Muscle layer of colon (tissue), 2 donors: ENCODE measurements around the gene UBE3D.
A peak's percentile ranks its signal among the peaks of the same experiment; 100 is the strongest.

Experiments
- H3K27ac ChIP-seq: one replicate; pipeline ENCODE4 v1.7.0; 2013; ENCODE audit warnings: low read depth, mild to moderate bottlenecking, low read length, moderate library complexity
- H3K27me3 ChIP-seq, 2 donors: one replicate each; pipeline ENCODE4 v1.7.0; 2013; ENCODE audit warnings: low read length in 2 of 2, mild to moderate bottlenecking in 2 of 2; ENCODE audit not compliant: insufficient read depth in 2 of 2, control insufficient read depth in 1 of 2
- H3K36me3 ChIP-seq: one replicate; pipeline ENCODE4 v1.7.0; 2013; ENCODE audit warnings: mild to moderate bottlenecking, low read length; ENCODE audit not compliant: insufficient read depth
- H3K4me1 ChIP-seq: one replicate; pipeline ENCODE4 v1.7.0; 2013; ENCODE audit warnings: mild to moderate bottlenecking, low read length; ENCODE audit not compliant: insufficient read depth
- H3K4me3 ChIP-seq, 2 donors: one replicate each; pipeline ENCODE4 v1.7.0; 2013; ENCODE audit warnings: low read length in 2 of 2, low read depth in 1 of 2, mild to moderate bottlenecking in 1 of 2, moderate library complexity in 1 of 2
- H3K9ac ChIP-seq: one replicate; pipeline ENCODE4 v1.7.0; 2013; ENCODE audit warnings: low read length
- H3K9me3 ChIP-seq: one replicate; pipeline ENCODE4 v1.7.0; 2013; ENCODE audit warnings: mild to moderate bottlenecking, low read length
- donor health status: abdominal sarcoma.
- donor health status: Adenocarcinoma of cecum.

Gene UBE3D

GRCh38 chr6:83065511-83066192, at the start of gene UBE3D:
Gene UBE3D, minus strand, starts transcription at chr6:83065841. Its CDS starts 123 bp downstream, at chr6:83065718.
- Histone ChIP-seq H3K4me1 (peaks cover 24% of the 10 kb centered on the region), H3K27me3 (no peaks in the 10 kb centered on the region), H3K9me3 (no peaks in the 10 kb centered on the region), H3K9ac (peak within 1 kb of the TSS; percentile 92), H3K27ac (peak within 1 kb of the TSS; percentile 61), H3K36me3 (no peaks in the 10 kb centered on the region), H3K4me3 (peak within 1 kb of the TSS; percentile 87 to 88)

GRCh38 chr6:83114164-83114563, 48.5 kb upstream of the UBE3D start:
- H3K27ac ChIP-seq = no peak overlapping the region

GRCh38 chr6:83113258-83113657, 47.6 kb upstream of the UBE3D start:
- Histone ChIP-seq H3K9ac (no peak overlapping the region), H3K4me1 (no peaks in the 10 kb centered on the region), H3K36me3 (no peaks in the 10 kb centered on the region), H3K27ac (no peak overlapping the region), H3K27me3 (no peaks in the 10 kb centered on the region), H3K4me3 (no peak overlapping the region), H3K9me3 (no peaks in the 10 kb centered on the region)

More at GRCh38 chr6:83114164-83114563, 48.5 kb upstream of the UBE3D start:
- Histone ChIP-seq H3K4me3 (no peak overlapping the region), H3K36me3 (peaks cover 6% of the 10 kb centered on the region), H3K4me1 (no peaks in the 10 kb centered on the region), H3K27me3 (no peaks in the 10 kb centered on the region), H3K9ac (no peak overlapping the region), H3K9me3 (no peaks in the 10 kb centered on the region)

DNA sequence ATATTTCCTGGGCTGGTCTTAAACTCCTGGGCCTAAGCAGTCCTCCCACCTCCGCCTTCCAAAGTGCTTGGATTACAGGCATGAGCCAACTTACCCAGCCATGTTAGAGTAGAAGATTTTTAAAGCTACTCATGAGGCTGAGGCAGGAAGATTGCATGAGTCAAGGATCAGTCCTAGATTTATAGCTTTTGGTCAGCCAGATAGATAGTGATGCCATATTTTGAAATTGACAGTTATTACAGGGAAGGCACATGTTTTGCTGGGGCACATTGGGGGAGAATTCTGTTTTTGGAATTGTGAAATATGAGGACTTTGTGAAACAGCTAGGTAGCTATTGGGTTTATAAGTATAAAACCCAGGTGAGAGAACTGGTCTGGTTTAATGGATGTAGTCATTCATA, 42.7 kb upstream of the UBE3D start:
- Histone ChIP-seq H3K36me3 (peaks cover 4% of the 10 kb centered on the region), H3K27ac (no peak overlapping the region), H3K4me3 (no peak overlapping the region), H3K9me3 (no peaks in the 10 kb centered on the region), H3K9ac (no peak overlapping the region), H3K27me3 (no peaks in the 10 kb centered on the region), H3K4me1 (no peaks in the 10 kb centered on the region)

DNA sequence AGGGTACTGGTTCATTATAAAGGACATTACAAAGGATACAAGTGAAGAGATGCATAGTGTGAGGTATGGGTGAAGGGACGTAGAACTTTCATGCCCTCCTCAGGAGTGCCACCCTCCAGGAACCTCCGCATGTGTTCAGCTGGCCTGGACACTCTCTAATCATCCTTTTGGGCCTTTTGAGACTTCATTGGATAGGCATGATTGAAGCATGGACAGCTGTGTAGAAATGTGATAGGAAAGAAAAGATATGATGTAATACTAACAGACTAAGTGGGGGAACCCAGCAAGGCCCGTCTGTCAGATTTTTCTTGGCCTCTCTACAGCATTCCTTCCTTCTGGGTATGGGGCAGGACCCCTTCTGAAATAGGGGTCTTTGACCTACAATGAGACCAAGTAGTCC, 32.9 kb upstream of the UBE3D start:
- Histone ChIP-seq H3K36me3 (peaks cover 3% of the 10 kb centered on the region), H3K4me3 (no peak overlapping the region), H3K9ac (no peak overlapping the region), H3K9me3 (no peaks in the 10 kb centered on the region), H3K27ac (no peak overlapping the region), H3K4me1 (peaks cover 6% of the 10 kb centered on the region), H3K27me3 (no peaks in the 10 kb centered on the region)

GRCh38 chr6:83097675-83098074, 32.0 kb upstream of the UBE3D start:
- Histone ChIP-seq H3K9ac (no peak overlapping the region), H3K4me1 (peaks cover 6% of the 10 kb centered on the region), H3K36me3 (no peaks in the 10 kb centered on the region), H3K9me3 (no peaks in the 10 kb centered on the region), H3K4me3 (no peak overlapping the region), H3K27me3 (no peaks in the 10 kb centered on the region), H3K27ac (no peak overlapping the region)

DNA sequence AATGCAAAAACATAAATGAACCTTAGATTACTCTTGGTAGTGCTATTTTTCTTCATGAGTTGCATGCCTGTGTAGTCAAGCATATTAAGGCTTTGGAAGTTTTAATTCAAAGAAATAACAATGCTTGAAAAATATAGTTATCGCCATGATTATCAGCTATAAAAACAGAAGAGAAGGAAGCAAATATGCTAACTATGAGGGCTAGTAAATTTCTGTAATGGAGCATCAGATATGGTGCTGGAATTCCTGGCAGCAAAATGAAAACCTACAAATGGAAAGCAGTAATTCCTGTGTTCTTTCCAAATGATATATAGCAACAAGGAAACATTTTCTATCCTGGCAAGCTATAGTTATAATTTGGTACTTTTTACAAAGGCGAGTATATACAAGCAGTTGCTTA, 31.6 kb upstream of the UBE3D start:
- Histone ChIP-seq H3K4me3 (no peak overlapping the region), H3K27ac (no peak overlapping the region), H3K27me3 (no peaks in the 10 kb centered on the region), H3K9me3 (no peaks in the 10 kb centered on the region), H3K9ac (no peak overlapping the region), H3K36me3 (no peaks in the 10 kb centered on the region), H3K4me1 (peaks cover 7% of the 10 kb centered on the region)

DNA sequence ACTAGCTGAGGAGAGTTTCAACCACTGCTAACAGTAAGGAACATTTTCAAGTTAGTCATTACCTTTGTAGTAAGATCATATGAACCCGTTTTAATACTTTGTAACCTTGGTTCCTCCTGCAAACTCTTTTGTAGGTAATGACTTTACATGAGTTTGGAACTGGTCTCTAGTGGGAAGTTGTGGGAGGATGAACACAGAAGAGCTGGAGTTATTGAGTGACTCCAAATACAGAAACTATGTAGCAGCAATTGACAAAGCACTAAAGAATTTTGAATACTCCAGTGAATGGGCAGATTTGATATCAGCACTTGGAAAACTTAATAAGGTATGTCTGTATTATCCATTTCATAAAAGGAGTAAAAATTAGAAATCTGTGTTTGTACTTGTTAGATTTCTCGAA, 31.1 kb upstream of the UBE3D start:
- H3K27ac ChIP-seq = no peak overlapping the region
- H3K36me3 ChIP-seq = no peaks in the 10 kb centered on the region
- H3K4me1 ChIP-seq = peaks cover 11% of the 10 kb centered on the region
- no peaks in the 10 kb centered on the region for H3K9me3 ChIP-seq
- no peak overlapping the region for H3K9ac ChIP-seq
- H3K27me3 ChIP-seq = no peaks in the 10 kb centered on the region
- H3K4me3 ChIP-seq = no peak overlapping the region

GRCh38 chr6:83092756-83093399, 27.2 kb upstream of the UBE3D start:
- Histone ChIP-seq H3K27ac (no peak overlapping the region), H3K27me3 (no peaks in the 10 kb centered on the region), H3K36me3 (no peaks in the 10 kb centered on the region), H3K9ac (no peak overlapping the region), H3K4me1 (peaks cover 15% of the 10 kb centered on the region), H3K4me3 (no peak overlapping the region), H3K9me3 (no peaks in the 10 kb centered on the region)

DNA sequence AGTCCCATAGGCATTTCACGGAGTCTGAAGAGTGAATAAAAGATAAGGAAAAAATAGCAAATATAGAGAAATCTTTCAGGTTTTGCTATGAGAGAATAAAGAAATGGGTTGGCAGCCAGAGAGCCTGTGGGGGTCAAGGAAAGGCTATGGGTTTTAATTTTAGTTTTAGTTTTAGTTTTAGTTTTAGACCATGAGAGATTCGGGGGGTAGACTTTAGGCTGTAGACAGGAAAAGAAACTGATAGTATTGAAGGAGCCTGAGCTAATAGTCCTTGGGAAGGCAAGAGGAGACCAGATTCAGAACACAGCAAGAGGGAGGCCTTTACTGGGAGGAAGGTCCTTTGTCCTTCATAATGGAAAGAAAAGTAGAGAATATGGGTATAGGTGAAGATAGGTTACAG, 21.1 kb upstream of the UBE3D start:
- Histone ChIP-seq H3K27me3 (no peaks in the 10 kb centered on the region), H3K9ac (no peak overlapping the region), H3K4me3 (no peak overlapping the region), H3K36me3 (no peaks in the 10 kb centered on the region), H3K9me3 (no peaks in the 10 kb centered on the region), H3K4me1 (peaks cover 3% of the 10 kb centered on the region), H3K27ac (no peak overlapping the region)

- H3K27me3 ChIP-seq = no peaks in the 10 kb centered on the region
- H3K4me3 ChIP-seq = no peak overlapping the region
- H3K4me1 ChIP-seq = no peaks in the 10 kb centered on the region
- H3K27ac ChIP-seq = no peak overlapping the region
- no peaks in the 10 kb centered on the region for H3K9me3 ChIP-seq
- no peak overlapping the region for H3K9ac ChIP-seq
- no peaks in the 10 kb centered on the region for H3K36me3 ChIP-seq
These were observed 17.8 kb upstream of the UBE3D start for GRCh38 chr6:83083476-83083875.

GRCh38 chr6:83073615-83074014, 8.0 kb upstream of the UBE3D start:
- no peaks in the 10 kb centered on the region for H3K9me3 ChIP-seq
- no peak overlapping the region for H3K9ac ChIP-seq
- H3K27ac ChIP-seq = no peak overlapping the region
- no peaks in the 10 kb centered on the region for H3K27me3 ChIP-seq
- H3K36me3 ChIP-seq = no peaks in the 10 kb centered on the region
- no peak overlapping the region for H3K4me3 ChIP-seq
- peaks cover 10% of the 10 kb centered on the region for H3K4me1 ChIP-seq
